SK-MEL-5 (cell line): ENCODE measurements around the gene TMEM11. TPM values are rescaled to one million over a fixed set of nuclear protein-coding genes. Genes with fewer than 3 reads are reported as not detected.
"Not testable (repeated sequence)": the region's sequence is repeated elsewhere in the genome, so short reads cannot be mapped to it uniquely, and the experiment has no call there.

Experiments
- DNase-seq: peaks from one replicate; pipeline ENCODE4 v3.0.0-alpha.2; 2016; ENCODE audit warnings: low read depth, low spot score
- in situ Hi-C: cut with HindIII; loops from 2 replicates; pipeline ENCODE4 v1.10.0; 2016; ENCODE audit warnings: low sequenced_read_pairs, high pct_unique_total_duplicates, low pct_unique_long_range_greater_than_20kb
- total RNA-seq: library from RNA; depleted of rRNA; stranded (reverse); fragments of >200 nt; shearing (Covaris generic); gene quantifications from 2 replicates; pipeline ENCODE4 v1.2.3, GENCODE V29; 2014

TMEM11 gene
- total RNA-seq, 1 experiment from 2014 or later: 14.0 TPM

DNA sequence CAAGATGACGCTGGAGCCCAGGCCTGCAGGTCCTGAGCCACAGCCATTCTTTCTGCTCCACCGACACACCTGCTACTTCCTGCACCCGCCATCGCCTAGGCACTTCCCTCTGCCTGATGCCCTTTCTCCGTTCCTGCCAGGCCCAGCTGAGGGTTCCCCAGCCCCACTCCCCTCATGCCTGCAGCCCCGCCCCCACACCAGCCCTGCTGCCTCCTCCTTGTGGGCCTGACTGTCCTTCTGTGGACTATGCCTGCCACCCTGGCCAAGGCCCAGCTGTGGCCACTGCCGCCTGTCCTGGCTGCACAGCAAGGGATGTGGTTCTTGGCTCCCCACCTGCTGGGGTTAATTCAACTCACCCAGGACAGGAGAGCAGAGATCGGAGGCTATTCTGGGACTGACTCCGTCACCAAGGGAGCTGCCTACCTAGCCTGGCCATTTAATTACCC lies 31.7 kb upstream of the TMEM11 start:
- in situ Hi-C loops: no loop called here
- DNase-seq: no peak

DNA sequence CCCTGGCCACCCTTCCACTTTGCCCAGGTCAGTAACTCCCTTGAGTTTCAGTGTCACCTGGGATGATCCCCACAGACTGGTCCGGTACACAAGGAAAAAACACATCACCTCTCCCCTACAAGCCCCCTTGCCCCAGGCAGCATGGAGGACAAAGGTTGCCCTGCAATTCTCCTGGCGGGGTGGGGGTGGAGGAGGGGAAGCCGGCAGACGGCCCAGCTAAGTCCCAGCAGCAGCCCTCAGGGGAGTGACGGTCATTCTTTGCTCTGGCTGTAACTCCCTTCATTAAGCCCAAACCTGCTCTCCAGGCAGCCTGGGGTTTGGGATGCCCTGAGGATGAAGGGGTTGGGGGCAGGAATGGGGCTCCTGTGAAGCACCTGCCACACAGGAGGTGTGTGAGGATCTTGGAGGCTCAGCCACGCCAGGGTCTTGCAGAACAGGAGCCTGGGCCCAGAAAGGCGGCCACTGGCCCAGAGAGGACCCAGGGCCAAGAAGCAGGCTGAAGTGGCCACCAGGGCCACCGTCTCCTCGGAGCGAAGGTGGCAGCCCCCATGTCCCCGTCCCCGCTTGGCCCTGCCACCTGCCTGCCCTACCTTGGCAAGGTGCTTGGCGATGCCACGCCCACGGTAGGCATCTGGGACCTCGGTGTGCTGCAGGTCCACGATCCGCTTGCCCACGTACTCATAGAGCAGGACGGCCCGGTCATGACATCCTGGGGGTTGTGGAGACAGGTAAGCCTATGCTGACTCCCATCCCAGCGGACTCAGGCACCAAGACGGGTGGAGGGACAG lies 29.7 kb upstream of the TMEM11 start:
- in situ Hi-C loops: no loop called here
- no peak for DNase-seq

DNA sequence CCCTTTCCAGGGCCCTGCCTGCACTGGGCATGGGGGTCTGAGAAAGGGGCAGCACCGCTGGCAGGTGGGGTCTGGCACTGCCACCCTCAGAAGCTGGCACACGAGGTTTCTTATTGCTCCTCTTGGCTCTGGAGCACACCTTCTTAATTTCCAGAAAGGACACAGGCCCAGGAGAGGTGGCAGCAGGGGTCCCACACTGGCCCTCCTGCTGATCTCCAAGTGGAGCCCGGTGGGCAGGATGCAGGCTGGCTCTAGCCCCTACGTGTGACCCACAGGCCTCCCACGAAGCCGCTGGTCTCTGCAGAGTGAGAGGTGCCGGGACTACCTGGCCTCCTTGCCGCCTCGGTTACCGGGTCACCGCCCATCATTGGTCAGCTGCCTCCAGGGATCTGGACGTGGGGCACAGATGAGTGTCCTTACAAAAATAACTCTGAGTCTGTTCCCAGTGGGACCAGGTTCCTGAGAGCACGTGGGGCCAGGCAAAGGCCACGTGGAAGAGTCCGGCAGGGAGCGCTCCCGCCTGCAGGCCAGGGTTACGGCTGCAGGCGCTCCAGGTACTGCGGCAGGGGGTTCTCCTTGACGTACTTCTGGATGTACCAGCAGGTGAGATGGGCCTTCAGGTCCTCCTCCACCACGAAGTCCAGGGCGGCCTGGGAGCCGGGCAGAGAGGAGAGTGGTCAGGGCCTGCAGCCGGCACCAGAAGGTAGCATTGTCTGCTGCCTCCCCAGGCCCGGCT lies 29.0 kb upstream of the TMEM11 start:
- in situ Hi-C loops: no loop called here
- no peak for DNase-seq

DNA sequence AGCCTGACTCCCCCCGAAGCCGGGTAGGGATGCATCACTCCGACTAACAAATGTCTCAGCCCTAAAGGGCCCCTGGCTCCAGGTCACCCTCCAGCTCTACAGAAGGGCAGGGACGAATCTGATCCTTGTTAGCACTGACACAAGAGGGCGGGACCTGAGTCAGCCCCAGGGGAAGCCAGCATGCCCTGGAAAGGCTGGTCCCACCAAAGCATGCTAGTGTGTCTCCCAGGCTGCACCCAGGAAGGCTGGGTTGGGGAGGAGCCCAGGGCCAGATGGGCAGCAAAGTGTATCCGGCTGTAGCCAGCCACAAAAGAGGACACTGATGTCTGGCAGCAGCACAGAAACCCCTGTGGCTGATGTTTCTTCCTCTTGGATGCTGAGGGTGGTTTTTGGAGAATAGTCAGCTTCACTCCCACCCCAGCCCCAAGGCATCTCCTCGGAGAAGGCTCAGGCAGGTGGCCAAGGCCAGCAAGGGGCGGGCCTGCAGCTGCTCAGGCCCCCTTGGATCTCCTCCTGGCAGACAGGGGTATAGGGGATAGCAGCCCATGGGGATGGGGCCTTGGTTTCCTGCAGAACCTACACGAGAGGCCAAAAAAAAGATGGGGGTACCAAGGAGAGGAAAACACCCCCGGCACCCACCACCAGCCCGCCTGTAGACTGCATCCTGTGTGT lies 28.2 kb upstream of the TMEM11 start:
- in situ Hi-C loops: no loop called here
- DNase-seq: no peak

DNA sequence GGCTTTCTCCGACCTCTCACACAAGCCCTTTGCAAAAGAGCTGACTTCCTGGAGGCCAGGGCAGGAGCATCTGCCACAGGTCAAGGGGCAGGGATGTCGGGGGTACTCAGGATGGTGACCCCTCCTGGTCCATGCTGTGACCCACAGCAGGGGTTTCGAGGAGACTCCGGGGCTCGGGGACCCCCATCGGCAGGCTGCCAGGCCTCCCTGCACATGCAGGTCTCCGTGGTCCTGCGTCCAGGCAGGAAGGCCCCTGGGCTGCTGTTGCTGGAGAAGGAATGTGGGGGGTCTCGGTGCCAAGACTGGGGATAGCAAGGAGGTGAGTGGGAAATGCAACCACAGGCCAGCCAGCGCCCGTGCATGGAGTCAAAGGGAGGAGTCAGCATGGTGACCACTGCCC lies 27.6 kb upstream of the TMEM11 start:
- no peak for DNase-seq
- in situ Hi-C loops: no loop called here

DNA sequence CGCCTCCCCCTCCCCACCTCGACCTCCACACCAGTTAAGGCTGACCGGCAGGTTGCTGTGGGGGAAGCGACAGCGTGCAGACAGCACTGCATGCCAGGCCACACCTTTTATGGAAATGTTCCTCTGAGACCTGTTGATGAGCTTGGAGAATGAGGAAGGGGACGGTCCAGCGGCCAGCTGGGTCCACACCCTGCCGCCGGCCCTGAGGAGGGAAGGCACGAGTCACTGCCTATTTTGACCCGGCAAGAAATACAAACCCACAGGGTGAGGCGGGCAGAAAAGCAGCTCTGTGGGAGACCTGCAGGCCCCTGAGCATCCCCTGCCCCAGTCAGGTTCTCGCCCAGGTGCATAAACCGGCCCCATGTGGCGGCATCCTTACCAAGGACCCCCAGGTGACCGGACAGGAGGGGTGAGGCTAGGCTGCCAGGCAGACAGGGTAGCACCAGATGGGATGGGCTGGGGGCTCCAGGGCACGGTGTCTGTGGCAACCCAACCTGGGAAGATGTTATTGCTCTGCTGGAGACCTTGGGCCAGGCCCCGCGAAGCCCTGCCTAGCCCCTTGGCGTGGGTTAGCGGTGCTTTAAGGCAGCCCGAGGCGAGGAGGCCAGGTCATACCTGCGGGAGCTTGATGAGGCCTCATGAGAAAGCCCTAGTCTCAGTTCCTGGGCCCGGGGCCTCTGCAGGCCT lies 26.6 kb upstream of the TMEM11 start:
- in situ Hi-C loops: no loop called here

DNA sequence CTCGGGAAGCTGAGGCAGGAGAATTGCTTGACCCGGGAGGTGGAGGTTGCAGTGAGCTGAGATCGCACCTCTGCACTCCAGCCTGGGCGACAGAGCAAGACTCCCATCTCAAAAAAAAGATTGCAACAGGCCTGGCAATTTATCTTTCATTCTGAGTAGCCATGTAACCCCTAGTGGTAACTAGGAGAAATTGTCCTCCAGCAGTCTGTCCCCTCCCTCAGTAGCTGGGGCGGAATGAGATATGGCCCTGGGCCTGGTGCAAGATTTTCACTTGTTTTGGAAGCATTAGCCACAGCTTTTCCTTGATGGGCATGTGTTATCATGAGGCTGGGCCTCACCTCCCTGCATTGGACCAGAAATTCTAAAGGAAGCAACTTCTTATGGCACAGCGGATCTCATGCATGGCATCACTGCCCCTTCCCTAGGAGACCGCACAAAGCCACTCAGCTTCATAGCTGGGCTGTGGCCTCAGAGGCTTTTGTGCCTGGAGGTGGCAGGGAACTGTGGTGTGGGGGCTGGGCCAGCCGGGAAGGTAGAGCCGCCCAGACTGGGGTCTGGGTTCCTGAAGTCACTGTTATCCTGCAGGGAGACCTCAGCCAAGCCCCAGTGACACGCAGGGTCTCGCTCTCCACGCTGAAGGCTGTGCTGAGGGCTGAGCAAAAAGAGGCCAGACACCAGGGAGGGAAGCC lies 25.9 kb upstream of the TMEM11 start:
- DNase-seq: peak; percentile 59
- in situ Hi-C loops: no loop called here

More for the DNA sequence above, 26.6 kb upstream of the TMEM11 start:
- DNase-seq: no peak

DNA sequence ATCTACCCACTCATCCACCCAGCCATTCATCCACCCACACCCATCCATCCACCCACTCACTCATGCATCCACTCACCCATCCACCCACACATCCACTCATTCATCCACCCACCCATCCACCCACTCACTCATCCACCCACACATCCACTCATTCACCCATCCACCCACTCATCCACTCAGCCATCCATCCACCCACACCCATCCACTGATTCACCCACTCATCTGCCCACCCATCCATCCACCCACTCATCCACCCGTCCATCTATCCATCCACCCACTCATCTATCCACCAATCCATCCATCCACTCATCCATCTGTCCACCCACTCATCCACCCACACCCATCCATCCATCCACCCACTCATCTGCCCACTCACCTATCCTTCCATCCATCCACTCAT lies 22.0 kb upstream of the TMEM11 start:
- no peak for DNase-seq

DNA sequence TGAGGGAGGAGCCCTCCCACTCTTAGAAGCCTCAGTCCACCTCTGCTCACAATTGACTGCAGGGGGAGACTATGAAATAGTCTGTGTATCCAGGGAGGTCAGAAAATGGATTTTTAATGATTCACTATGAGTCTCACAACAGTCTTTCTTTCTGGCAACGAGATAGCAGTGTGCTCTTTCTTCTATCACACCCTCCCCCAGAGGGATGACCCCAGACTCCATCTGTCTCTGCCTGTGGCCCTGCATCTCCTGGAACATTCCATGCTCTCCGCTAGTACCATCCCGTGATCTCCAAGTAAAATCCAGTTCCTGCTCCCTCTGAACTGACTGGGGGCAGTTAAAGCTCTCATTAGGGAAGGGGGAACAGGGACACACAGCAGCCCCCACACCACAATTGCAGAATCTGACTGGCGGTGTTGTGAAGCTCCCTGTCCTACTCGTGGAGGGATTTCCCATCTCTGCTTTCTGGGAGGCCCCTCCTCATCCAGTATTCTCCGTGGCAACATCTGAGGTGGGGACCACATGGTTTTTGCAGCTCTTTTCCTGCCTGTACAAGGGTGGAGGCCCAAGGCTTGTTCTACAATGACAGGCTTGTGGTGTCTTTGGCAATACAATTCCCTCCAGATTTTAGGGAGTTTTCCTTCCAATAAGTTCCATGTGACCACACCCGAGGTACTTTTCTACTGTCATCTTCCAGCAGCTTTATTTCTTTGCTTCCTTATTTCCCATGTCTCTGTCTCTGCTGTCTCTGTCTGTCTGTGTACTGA lies 19.8 kb upstream of the TMEM11 start:
- in situ Hi-C loops: no loop called here

More for the DNA sequence above, 22.0 kb upstream of the TMEM11 start:
- in situ Hi-C loops: no loop called here

DNA sequence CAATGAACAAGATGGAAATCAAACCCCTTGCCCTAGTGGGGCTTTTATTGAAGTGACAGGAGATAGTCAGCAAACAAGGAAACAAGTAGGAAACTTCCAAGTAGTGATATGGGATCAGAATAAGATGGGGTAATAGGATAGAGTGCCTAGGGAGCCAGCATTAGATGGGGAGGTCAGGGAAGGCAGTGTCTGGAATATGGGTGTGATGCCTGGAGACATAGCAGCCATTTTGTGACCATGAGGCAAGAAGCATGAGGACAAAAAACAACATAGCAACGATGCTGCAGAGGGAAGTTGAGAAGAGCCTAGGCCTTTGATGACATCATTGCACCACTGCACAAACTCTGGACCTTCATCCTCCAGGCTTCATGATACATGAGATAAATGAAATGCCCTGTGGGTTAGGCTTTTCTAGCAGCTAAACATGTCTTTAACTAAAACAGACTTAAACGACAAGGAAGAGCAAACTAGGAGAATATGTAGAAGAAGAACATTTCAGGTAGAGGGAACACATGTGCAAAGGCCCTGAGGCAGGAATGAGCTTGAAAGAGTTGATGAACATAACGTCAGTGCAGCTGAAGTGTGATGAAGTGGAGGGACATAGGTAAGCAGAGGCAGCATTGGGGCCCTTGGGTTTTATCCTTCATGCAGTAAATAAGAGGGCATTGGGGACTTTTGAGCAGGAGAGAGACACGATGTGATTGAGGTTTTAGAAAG lies 18.2 kb upstream of the TMEM11 start:
- in situ Hi-C loops: no loop called here
- DNase-seq: no peak

More for the DNA sequence above, 19.8 kb upstream of the TMEM11 start:
- no peak for DNase-seq

DNA sequence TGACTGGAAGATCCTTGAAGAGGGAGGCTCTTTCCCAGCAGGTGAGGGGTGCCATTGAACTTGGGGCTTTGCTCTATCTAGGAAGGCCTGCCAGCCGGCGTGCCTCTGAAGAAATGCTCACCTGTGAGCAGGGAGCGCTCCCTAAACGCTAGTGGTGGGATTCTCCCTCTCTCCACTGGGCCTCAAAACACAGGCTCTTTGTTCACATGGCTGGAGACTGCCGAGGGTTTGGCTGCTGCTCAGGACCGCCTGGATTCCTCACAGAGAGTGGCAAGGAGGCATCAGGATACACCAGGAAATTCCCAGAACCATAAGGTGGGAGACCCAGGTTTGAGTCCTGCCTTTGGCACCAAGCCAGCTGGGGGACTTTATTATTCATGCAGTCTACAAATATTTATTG lies 17.6 kb upstream of the TMEM11 start:
- DNase-seq: peak; percentile 22
- in situ Hi-C loops: no loop called here

DNA sequence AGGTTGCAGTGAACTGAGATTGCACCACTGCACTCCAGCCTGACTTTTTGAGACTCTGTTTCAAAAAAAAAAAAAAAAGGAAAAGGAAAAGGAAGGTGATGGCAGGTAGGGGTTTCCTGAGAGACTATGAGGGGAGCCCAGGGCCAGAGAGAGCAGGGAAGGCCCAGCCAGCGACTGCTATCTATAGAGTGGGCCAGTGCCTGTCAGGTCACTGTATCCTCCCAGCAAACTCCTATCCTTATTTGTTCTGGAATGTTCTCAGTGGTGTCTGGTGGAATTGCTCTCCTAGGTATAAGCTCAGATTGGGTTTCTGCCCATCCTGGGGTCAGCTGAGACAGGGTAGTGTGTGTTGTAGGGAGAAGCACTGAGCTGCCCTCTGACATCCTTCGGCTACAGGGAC lies 14.9 kb upstream of the TMEM11 start:
- in situ Hi-C loops: no loop called here
- no peak for DNase-seq

DNA sequence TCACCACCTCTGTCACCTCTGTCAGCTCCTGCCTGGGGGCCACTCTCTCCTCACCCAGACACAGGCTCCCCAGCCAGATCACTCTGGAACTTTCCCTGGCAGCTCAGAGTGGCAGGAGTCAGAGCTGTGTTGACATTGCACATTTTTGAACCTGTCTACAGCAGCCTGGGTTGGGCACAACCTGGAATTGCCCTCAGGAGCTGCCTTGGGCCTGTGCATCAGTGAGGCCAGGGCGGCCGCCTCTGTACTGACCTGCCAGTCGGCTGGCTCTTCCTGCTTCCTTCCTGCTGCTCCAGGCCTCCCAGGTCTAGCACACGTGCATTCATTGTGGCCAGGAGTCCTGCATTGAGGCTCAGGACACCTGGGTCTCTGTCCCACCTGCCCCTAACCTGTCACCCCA lies 14.2 kb upstream of the TMEM11 start:
- in situ Hi-C loops: no loop called here

DNA sequence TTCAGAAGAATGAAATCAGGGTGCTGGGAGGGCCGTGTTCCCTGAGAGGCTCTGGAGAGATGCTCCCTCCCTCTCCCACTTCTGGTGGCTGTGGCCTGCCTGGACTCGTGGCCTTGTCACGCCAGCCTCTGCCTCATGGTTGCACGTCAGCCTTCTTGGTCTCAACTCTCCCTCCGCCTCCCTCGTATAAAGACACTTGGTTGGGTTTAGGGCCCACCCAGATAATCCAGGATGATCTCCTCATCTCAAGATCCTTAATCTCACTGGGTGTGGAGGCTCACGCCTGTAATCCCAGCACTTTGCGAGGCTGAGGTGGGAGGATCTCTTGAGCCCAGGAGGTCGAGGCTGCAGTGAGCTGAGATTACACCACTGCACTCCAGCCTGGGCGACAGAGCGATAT lies 13.3 kb upstream of the TMEM11 start:
- DNase-seq, in situ Hi-C loops: not testable (repeated sequence)

More for the DNA sequence above, 14.2 kb upstream of the TMEM11 start:
- DNase-seq: no peak

DNA sequence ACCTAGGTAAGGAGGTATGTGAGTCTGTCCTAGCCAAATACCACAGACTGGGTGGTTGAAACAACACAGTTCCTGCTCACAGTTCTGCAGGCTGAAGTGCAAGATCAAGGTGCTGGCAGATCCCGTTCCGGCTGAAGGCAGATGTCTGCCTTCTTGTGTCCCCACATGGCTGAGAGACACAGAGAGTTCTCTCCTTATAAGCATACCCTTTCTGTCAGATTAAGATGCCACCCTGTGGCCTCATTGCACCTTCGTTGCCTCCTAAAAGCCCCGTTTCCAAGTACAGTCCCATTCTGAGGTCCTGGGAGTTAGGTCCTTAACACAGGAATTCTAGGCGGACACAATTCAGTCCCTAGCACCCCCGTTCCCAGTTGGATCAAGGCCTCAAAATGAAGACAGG lies 9.1 kb upstream of the TMEM11 start:
- DNase-seq: no peak
- in situ Hi-C loops: no loop called here

DNA sequence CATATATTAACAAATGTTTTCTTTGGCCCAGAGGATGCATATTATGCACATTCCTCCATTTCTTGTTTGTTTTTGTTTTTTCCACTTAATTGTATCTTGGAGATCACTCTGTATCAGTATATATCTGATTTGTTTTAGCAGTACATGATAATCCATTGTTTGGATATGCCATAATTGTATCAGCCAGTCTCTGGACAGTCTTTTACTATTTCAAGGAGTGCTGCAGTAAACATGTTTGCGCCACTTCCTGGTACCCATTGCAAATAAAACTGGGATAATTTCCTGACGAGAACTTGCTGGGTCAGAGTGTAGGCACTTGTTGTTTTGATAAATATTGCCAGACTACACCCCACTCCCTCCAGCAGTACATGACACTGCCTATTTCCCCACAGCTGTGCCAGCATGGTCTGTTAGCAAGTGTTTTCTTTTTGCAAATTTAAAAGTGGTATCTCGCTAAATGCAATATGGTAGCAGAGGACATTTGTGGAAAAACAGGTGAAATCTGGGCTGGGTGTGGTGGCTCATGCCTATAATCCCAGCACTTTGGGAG lies 4.9 kb upstream of the TMEM11 start:
- no peak for DNase-seq
- in situ Hi-C loops: no loop called here
